SIG-M5 treated with dmso at 0.1 percent for 504 hours (cell line): ENCODE results near the gene PYY.
A peak's percentile ranks its signal among the peaks of the same experiment; 100 is the strongest.
"Not testable (repeated sequence)": the region's sequence is repeated elsewhere in the genome, so short reads cannot be mapped to it uniquely, and the experiment has no call there.

ENCODE experiments used
- DNase-seq: peaks from one replicate; lab custom pipeline; 2025; ENCODE audit not compliant: unreplicated experiment; lab: John Stamatoyannopoulos, UW

Gene PYY

GRCh38 chr17:43949781-43950180 lies 4.0 kb downstream of the PYY start:
- no peak for DNase-seq

- no peak for DNase-seq
Observed at GRCh38 chr17:43946781-43947180, 7.0 kb downstream of the PYY start.

GRCh38 chr17:43945074-43945829 lies 8.5 kb downstream of the PYY start:
- DNase-seq = no peak

- no peak for DNase-seq
Observed at GRCh38 chr17:43942051-43942685, 11.6 kb downstream of the PYY start, which contains the start of gene PPY. PPY (minus strand) TSS chr17:43942476; CDS start chr17:43941654, 822 bp downstream.

- DNase-seq = peak; percentile 32
Observed at GRCh38 chr17:43940630-43941029, 13.1 kb downstream of the PYY start.

GRCh38 chr17:43939886-43940285 lies 13.9 kb downstream of the PYY start:
- no peak for DNase-seq

- DNase-seq = not testable (repeated sequence)
Observed at GRCh38 chr17:43939452-43939851, 14.3 kb downstream of the PYY start.

GRCh38 chr17:43938838-43939182 lies 14.9 kb downstream of the PYY start:
- no peak for DNase-seq

GRCh38 chr17:43936434-43936833 lies 17.3 kb downstream of the PYY start:
- DNase-seq = no peak

- no peak for DNase-seq
Observed at GRCh38 chr17:43935926-43936261, 17.8 kb downstream of the PYY start.

- DNase-seq = no peak
Observed at GRCh38 chr17:43935204-43935925, 18.4 kb downstream of the PYY start.

GRCh38 chr17:43932923-43933322 lies 20.8 kb downstream of the PYY start:
- no peak for DNase-seq

GRCh38 chr17:43932357-43932756 lies 21.4 kb downstream of the PYY start:
- DNase-seq = no peak

GRCh38 chr17:43931062-43931571 lies 22.6 kb downstream of the PYY start:
- DNase-seq = no peak

GRCh38 chr17:43928609-43929008 lies 25.1 kb downstream of the PYY start:
- no peak for DNase-seq

GRCh38 chr17:43927929-43928328 lies 25.8 kb downstream of the PYY start:
- not testable (repeated sequence) for DNase-seq

- no peak for DNase-seq
Observed at GRCh38 chr17:43927060-43927864, 26.5 kb downstream of the PYY start.

- DNase-seq = no peak
Observed at GRCh38 chr17:43924558-43924957, 29.2 kb downstream of the PYY start.

- DNase-seq = no peak
Observed at GRCh38 chr17:43920500-43921095, 33.1 kb downstream of the PYY start.

GRCh38 chr17:43918026-43918389 lies 35.7 kb downstream of the PYY start:
- no peak for DNase-seq
